ENCODE measurements around the gene TNNT2.

TNNT2 gene

DNA sequence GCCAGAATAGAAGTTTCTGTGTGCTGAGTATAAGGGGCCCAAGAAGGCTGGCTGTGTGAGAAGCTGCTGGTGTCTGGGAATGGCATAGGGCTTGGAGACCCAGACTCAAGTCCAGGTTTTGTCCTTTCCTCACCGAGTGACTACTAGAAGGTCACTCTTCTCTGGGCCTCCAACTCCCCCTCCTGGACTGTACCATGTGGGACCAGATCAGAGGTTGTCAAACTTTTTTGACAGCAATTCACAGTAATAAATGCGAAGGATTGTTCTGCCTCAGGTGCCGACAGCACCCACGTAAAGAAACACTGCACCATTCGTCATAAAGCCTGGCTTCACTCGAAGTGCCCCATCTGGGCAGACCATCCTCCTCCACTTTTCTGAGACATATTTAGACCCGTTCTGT lies 65.2 kb downstream of the TNNT2 start:
- TF ChIP-seq RARB (CRISPR knock-in tag; IDR thresholded peaks at IDR 0.05): no peak
- no peak for TF ChIP-seq ZC3H10 (CRISPR knock-in tag; IDR thresholded peaks at IDR 0.05)
- no peak for TF ChIP-seq TOX (CRISPR knock-in tag; IDR thresholded peaks at IDR 0.05; ENCODE audit: borderline replicate concordance)
- TF ChIP-seq BACH2 (CRISPR knock-in tag; IDR thresholded peaks at IDR 0.05; ENCODE audit: borderline replicate concordance): no peak
- TF ChIP-seq ESRRG (CRISPR knock-in tag; IDR thresholded peaks at IDR 0.05): no peak
- no peak for TF ChIP-seq TCF4 (CRISPR knock-in tag; IDR thresholded peaks at IDR 0.05; ENCODE audit: borderline replicate concordance)
- TF ChIP-seq SNAI2 (CRISPR knock-in tag; IDR thresholded peaks at IDR 0.05): no peak
- no peak for TF ChIP-seq CSDC2 (CRISPR knock-in tag; IDR thresholded peaks at IDR 0.05)
- ATAC-seq: no peak

DNA sequence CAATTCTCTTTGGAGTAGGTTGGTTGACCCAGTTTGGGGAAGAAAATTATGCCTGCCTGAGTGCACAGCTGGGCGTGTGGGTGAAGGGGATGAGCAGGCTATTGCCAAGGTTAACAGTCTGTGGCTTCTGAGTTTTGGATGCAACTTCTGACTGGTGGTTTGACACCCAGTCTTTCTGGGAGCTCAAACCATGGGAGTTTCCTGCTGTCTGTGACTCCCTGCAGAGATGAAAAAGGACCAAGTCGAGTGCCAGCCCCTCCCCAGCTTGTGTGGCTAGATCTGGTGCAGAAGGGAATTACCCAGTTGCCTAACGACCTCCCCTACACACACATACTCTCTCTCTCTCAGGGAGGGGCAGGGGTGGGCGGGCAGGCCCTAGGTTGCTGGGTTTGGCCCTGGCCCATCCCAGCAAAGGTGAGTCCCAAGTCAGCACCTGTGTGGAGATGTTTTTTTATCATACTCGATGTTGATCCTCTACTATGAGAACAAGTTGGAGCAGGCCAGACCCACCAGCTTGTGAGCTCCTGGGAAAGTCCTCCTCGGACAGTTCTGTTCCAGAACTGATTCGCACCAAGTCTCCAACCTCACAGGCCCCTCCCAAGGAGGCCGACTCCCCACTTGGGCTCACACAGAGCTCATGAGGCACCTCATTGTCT lies 66.0 kb downstream of the TNNT2 start:
- TF ChIP-seq CSDC2 (CRISPR knock-in tag; IDR thresholded peaks at IDR 0.05) (no peak), ZFP30 (CRISPR knock-in tag; IDR thresholded peaks at IDR 0.05) (no peak), CREB5 (CRISPR knock-in tag; IDR thresholded peaks at IDR 0.05; ENCODE audit: low read depth) (no peak), TOX (CRISPR knock-in tag; IDR thresholded peaks at IDR 0.05; ENCODE audit: borderline replicate concordance) (no peak), PATZ1 (CRISPR knock-in tag; IDR thresholded peaks at IDR 0.05; ENCODE audit: borderline replicate concordance) (no peak), SNAI2 (CRISPR knock-in tag; IDR thresholded peaks at IDR 0.05) (no peak), OSR1 (CRISPR knock-in tag; IDR thresholded peaks at IDR 0.05) (no peak), ARNTL (CRISPR knock-in tag; IDR thresholded peaks at IDR 0.05; ENCODE audit: borderline replicate concordance, low read depth) (no peak), ZNF70 (CRISPR knock-in tag; IDR thresholded peaks at IDR 0.05) (no peak), RARB (CRISPR knock-in tag; IDR thresholded peaks at IDR 0.05) (no peak), ZNF8 (CRISPR knock-in tag; IDR thresholded peaks at IDR 0.05) (no peak), ISL1 (CRISPR knock-in tag; IDR thresholded peaks at IDR 0.05) (no peak), TCF4 (CRISPR knock-in tag; IDR thresholded peaks at IDR 0.05; ENCODE audit: borderline replicate concordance) (no peak)
- TF ChIP-seq, protein P1, sequence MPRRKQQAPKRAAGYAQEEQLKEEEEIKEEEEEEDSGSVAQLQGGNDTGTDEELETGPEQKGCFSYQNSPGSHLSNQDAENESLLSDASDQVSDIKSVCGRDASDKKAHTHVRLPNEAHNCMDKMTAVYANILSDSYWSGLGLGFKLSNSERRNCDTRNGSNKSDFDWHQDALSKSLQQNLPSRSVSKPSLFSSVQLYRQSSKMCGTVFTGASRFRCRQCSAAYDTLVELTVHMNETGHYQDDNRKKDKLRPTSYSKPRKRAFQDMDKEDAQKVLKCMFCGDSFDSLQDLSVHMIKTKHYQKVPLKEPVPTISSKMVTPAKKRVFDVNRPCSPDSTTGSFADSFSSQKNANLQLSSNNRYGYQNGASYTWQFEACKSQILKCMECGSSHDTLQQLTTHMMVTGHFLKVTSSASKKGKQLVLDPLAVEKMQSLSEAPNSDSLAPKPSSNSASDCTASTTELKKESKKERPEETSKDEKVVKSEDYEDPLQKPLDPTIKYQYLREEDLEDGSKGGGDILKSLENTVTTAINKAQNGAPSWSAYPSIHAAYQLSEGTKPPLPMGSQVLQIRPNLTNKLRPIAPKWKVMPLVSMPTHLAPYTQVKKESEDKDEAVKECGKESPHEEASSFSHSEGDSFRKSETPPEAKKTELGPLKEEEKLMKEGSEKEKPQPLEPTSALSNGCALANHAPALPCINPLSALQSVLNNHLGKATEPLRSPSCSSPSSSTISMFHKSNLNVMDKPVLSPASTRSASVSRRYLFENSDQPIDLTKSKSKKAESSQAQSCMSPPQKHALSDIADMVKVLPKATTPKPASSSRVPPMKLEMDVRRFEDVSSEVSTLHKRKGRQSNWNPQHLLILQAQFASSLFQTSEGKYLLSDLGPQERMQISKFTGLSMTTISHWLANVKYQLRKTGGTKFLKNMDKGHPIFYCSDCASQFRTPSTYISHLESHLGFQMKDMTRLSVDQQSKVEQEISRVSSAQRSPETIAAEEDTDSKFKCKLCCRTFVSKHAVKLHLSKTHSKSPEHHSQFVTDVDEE (CRISPR knock-in tag; IDR thresholded peaks at IDR 0.05): no peak
- TF ChIP-seq, protein P2, sequence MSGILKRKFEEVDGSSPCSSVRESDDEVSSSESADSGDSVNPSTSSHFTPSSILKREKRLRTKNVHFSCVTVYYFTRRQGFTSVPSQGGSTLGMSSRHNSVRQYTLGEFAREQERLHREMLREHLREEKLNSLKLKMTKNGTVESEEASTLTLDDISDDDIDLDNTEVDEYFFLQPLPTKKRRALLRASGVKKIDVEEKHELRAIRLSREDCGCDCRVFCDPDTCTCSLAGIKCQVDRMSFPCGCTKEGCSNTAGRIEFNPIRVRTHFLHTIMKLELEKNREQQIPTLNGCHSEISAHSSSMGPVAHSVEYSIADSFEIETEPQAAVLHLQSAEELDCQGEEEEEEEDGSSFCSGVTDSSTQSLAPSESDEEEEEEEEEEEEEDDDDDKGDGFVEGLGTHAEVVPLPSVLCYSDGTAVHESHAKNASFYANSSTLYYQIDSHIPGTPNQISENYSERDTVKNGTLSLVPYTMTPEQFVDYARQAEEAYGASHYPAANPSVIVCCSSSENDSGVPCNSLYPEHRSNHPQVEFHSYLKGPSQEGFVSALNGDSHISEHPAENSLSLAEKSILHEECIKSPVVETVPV (CRISPR knock-in tag; IDR thresholded peaks at IDR 0.05): no peak
- ATAC-seq: no peak

GRCh38 chr1:201310986-201311355 lies 66.5 kb downstream of the TNNT2 start:
- no peak for TF ChIP-seq RARB (CRISPR knock-in tag; IDR thresholded peaks at IDR 0.05)
- TF ChIP-seq, protein P2 (CRISPR knock-in tag; IDR thresholded peaks at IDR 0.05): no peak
- TF ChIP-seq OSR1 (CRISPR knock-in tag; IDR thresholded peaks at IDR 0.05): no peak
- TF ChIP-seq, protein P1 (CRISPR knock-in tag; IDR thresholded peaks at IDR 0.05): no peak
- TF ChIP-seq ZFP3 (CRISPR knock-in tag; IDR thresholded peaks at IDR 0.05): no peak
- no peak for TF ChIP-seq ZNF8 (CRISPR knock-in tag; IDR thresholded peaks at IDR 0.05)
- no peak for TF ChIP-seq POU6F1 (CRISPR knock-in tag; IDR thresholded peaks at IDR 0.05; ENCODE audit: borderline replicate concordance, low read depth)
- no peak for TF ChIP-seq PPARA (CRISPR knock-in tag; IDR thresholded peaks at IDR 0.05; ENCODE audit: borderline replicate concordance)
- no peak for TF ChIP-seq SNAI2 (CRISPR knock-in tag; IDR thresholded peaks at IDR 0.05)
- no peak for TF ChIP-seq TCF4 (CRISPR knock-in tag; IDR thresholded peaks at IDR 0.05; ENCODE audit: borderline replicate concordance)
- no peak for TF ChIP-seq ISL1 (CRISPR knock-in tag; IDR thresholded peaks at IDR 0.05)
- TF ChIP-seq ZNF70 (CRISPR knock-in tag; IDR thresholded peaks at IDR 0.05): no peak
- TF ChIP-seq CREB5 (CRISPR knock-in tag; IDR thresholded peaks at IDR 0.05; ENCODE audit: low read depth): no peak
- no peak for ATAC-seq
